NCI-H1105 treated with DMSO at 0.1 percent for 48 hours (cell line): ENCODE data around the gene YIF1A.
A peak's percentile ranks its signal among the peaks of the same experiment; 100 is the strongest.
"Not testable (repeated sequence)": the region's sequence is repeated elsewhere in the genome, so short reads cannot be mapped to it uniquely, and the experiment has no call there.

ENCODE experiments used
- DNase-seq: peaks from one replicate; lab custom pipeline; 2025; lab: John Stamatoyannopoulos, UW

The YIF1A gene

GRCh38 chr11:66268952-66269905 lies 19.7 kb downstream of the YIF1A start:
- no peak for DNase-seq

- DNase-seq = peak; percentile 99
Observed at GRCh38 chr11:66268244-66268951, 20.5 kb downstream of the YIF1A start, which contains the start of gene RAB1B. TSS of gene RAB1B (plus strand) at chr11:66268639. CDS start at chr11:66268680, 41 bp downstream.

GRCh38 chr11:66267379-66268243 lies 21.3 kb downstream of the YIF1A start:
- peak; percentile 82 for DNase-seq

GRCh38 chr11:66267039-66267378 lies 21.9 kb downstream of the YIF1A start:
- no peak for DNase-seq

GRCh38 chr11:66266378-66267038 lies 22.4 kb downstream of the YIF1A start:
- DNase-seq = no peak

- DNase-seq = no peak
Observed at GRCh38 chr11:66265531-66266377, 23.2 kb downstream of the YIF1A start.

GRCh38 chr11:66264914-66265313 lies 24.0 kb downstream of the YIF1A start:
- no peak for DNase-seq

- no peak for DNase-seq
Observed at GRCh38 chr11:66264383-66264782, 24.6 kb downstream of the YIF1A start.

GRCh38 chr11:66263785-66264184 lies 25.2 kb downstream of the YIF1A start:
- DNase-seq = no peak

GRCh38 chr11:66263231-66263630 lies 25.7 kb downstream of the YIF1A start:
- DNase-seq = no peak

- DNase-seq = no peak
Observed at GRCh38 chr11:66262696-66263095, 26.2 kb downstream of the YIF1A start.

GRCh38 chr11:66262191-66262590 lies 26.8 kb downstream of the YIF1A start:
- DNase-seq = no peak

GRCh38 chr11:66261578-66261977 lies 27.4 kb downstream of the YIF1A start:
- no peak for DNase-seq

- DNase-seq = no peak
Observed at GRCh38 chr11:66259956-66260355, 29.0 kb downstream of the YIF1A start.

GRCh38 chr11:66259225-66259624 lies 29.7 kb downstream of the YIF1A start:
- no peak for DNase-seq

GRCh38 chr11:66258473-66258893 lies 30.5 kb downstream of the YIF1A start:
- DNase-seq = no peak

- DNase-seq = not testable (repeated sequence)
Observed at GRCh38 chr11:66253081-66253480, 35.9 kb downstream of the YIF1A start.

- no peak for DNase-seq
Observed at GRCh38 chr11:66251809-66252208, 37.1 kb downstream of the YIF1A start.

- DNase-seq = no peak
Observed at GRCh38 chr11:66248903-66249302, 40.0 kb downstream of the YIF1A start.

- DNase-seq = no peak
Observed at GRCh38 chr11:66247801-66248200, 41.1 kb downstream of the YIF1A start.

- no peak for DNase-seq
Observed at GRCh38 chr11:66247295-66247694, 41.6 kb downstream of the YIF1A start.
